HG02610 (cell line): Measurements from ENCODE around the gene FBLN2.
"Not testable (repeated sequence)": the region's sequence is repeated elsewhere in the genome, so short reads cannot be mapped to it uniquely, and the experiment has no call there.

ENCODE experiments used
- ATAC-seq: cut with Tn5 transposase; IDR thresholded peaks from one replicate; pipeline ENCODE4 v1.9.1; 2021; ENCODE audit warnings: mild to moderate bottlenecking, moderate library complexity; ENCODE audit not compliant: unreplicated experiment

The FBLN2 gene

GRCh38 chr3:13546667-13547171 is 2.2 kb upstream of the FBLN2 start:
- no peak for ATAC-seq

GRCh38 chr3:13547591-13548371 is 1.1 kb upstream of the FBLN2 start:
- no peak for ATAC-seq

GRCh38 chr3:13549623-13550422 is 898 bp downstream of the FBLN2 start:
- ATAC-seq: no peak

- ATAC-seq: no peak
Observed at GRCh38 chr3:13550423-13550690, 1.4 kb downstream of the FBLN2 start.

GRCh38 chr3:13550791-13551360 is 2.0 kb downstream of the FBLN2 start:
- ATAC-seq: no peak

GRCh38 chr3:13552857-13553652 is 4.1 kb downstream of the FBLN2 start:
- no peak for ATAC-seq

GRCh38 chr3:13553686-13554085 is 4.8 kb downstream of the FBLN2 start:
- ATAC-seq: no peak

- ATAC-seq: no peak
Observed at GRCh38 chr3:13555753-13556152, 6.8 kb downstream of the FBLN2 start.

GRCh38 chr3:13556207-13556606 is 7.3 kb downstream of the FBLN2 start:
- no peak for ATAC-seq

GRCh38 chr3:13556917-13557316 is 8.0 kb downstream of the FBLN2 start:
- no peak for ATAC-seq

GRCh38 chr3:13557417-13557816 is 8.5 kb downstream of the FBLN2 start:
- no peak for ATAC-seq

- no peak for ATAC-seq
Observed at GRCh38 chr3:13557926-13558325, 9.0 kb downstream of the FBLN2 start.

GRCh38 chr3:13558651-13559050 is 9.7 kb downstream of the FBLN2 start:
- ATAC-seq: no peak

GRCh38 chr3:13559764-13560525 is 11.0 kb downstream of the FBLN2 start:
- ATAC-seq: no peak

GRCh38 chr3:13561376-13561775 is 12.5 kb downstream of the FBLN2 start:
- no peak for ATAC-seq

- ATAC-seq: no peak
Observed at GRCh38 chr3:13561967-13562366, 13.0 kb downstream of the FBLN2 start.

- not testable (repeated sequence) for ATAC-seq
Observed at GRCh38 chr3:13562421-13562820, 13.5 kb downstream of the FBLN2 start.

GRCh38 chr3:13563321-13563720 is 14.4 kb downstream of the FBLN2 start:
- no peak for ATAC-seq

- no peak for ATAC-seq
Observed at GRCh38 chr3:13563911-13564310, 15.0 kb downstream of the FBLN2 start.
